ENCODE data around the gene RORC.

- TF ChIP-seq CTCF (IDR thresholded peaks at IDR 0.05), result no peak
- no peak for TF ChIP-seq POLR2A (IDR thresholded peaks at IDR 0.05)
These were observed 31.0 kb upstream of the RORC start for GRCh38 chr1:151862604-151863003.
